Activated T-cell treated with anti-CD3 and anti-CD28 coated beads, Interleukin-2, amount 50 U/mL, for 24 hours (primary cell): ENCODE measurements around the gene SLC27A1.
A peak's percentile ranks its signal among the peaks of the same experiment; 100 is the strongest.

Experiments
- DNase-seq: peaks from one replicate; pipeline ENCODE4 v3.0.0-alpha.2; 2020
- H3K27ac Mint-ChIP-seq: 2 replicates; pipeline ENCODE4 v1.8.0; 2020; ENCODE audit warnings: mild to moderate bottlenecking, mixed read lengths
- H3K27me3 Mint-ChIP-seq: 2 replicates; pipeline ENCODE4 v1.8.0; 2020; ENCODE audit warnings: mixed read lengths
- H3K36me3 Mint-ChIP-seq: 2 replicates; pipeline ENCODE4 v1.8.0; 2020; ENCODE audit warnings: low read depth, mixed read lengths
- H3K4me1 Mint-ChIP-seq: 2 replicates; pipeline ENCODE4 v1.8.0; 2020; ENCODE audit warnings: low read depth, mixed read lengths
- H3K4me3 Mint-ChIP-seq: 2 replicates; pipeline ENCODE4 v1.8.0; 2020; ENCODE audit warnings: mild to moderate bottlenecking, moderate library complexity, mixed read lengths
- H3K9me3 Mint-ChIP-seq: 2 replicates; pipeline ENCODE4 v1.8.0; 2020; ENCODE audit warnings: mixed read lengths

SLC27A1 gene

DNA sequence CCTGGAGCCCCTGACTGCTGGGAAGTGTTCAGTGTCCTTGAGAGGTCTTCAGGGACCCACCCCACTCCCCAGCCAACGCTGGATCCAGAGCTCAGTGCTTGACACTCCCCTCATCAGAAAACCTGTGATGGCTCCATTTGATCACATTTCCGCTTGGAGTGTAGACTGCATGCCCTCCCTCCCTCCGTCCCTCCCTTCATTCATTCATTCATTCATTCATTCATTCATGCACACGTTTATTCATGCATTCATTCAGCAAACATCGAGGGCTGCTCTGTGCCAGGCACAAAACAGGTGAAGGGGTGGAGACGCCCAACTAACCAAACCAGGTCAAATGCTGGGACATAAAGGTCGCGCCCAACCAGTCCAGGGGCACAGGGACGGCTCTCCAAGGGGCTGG lies 54.8 kb downstream of the SLC27A1 start:
- DNase-seq, result no peak
- peaks cover 15% of the 10 kb centered on the region for H3K36me3 Mint-ChIP-seq
- H3K9me3 Mint-ChIP-seq, result peaks cover 3% of the 10 kb centered on the region
- H3K27me3 Mint-ChIP-seq, result no peaks in the 10 kb centered on the region
- peaks cover 29% of the 10 kb centered on the region for H3K4me1 Mint-ChIP-seq
- no peak overlapping the region for H3K4me3 Mint-ChIP-seq
- H3K27ac Mint-ChIP-seq, result no peak overlapping the region

GRCh38 chr19:17526922-17527321 lies 56.6 kb downstream of the SLC27A1 start:
- no peak overlapping the region for H3K27ac Mint-ChIP-seq
- peaks cover 29% of the 10 kb centered on the region for H3K4me1 Mint-ChIP-seq
- H3K4me3 Mint-ChIP-seq, result no peak overlapping the region
- peaks cover 10% of the 10 kb centered on the region for H3K36me3 Mint-ChIP-seq
- no peak for DNase-seq
- H3K27me3 Mint-ChIP-seq, result no peaks in the 10 kb centered on the region
- peaks cover 3% of the 10 kb centered on the region for H3K9me3 Mint-ChIP-seq

DNA sequence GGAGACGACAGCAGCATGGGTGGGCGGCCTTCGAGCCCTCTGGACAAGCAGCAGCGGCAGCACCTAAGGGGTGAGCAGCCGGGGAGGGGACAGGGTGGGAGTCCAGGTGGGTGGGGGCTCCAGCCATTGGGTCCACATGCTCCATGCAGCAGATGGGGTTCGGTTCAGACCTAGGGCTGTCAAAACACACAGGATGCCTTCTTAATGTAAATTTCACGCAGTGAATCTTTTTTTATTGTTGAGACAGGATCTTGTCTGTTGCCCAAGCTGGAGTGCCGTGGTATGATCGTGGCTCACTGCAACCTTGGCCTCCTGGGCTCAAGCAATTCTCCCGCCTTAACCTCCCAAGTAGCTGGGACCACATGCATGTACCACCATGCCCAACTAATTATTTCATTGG lies 57.0 kb downstream of the SLC27A1 start:
- peaks cover 28% of the 10 kb centered on the region for H3K4me1 Mint-ChIP-seq

GRCh38 chr19:17528610-17529009 lies 58.3 kb downstream of the SLC27A1 start:
- no peaks in the 10 kb centered on the region for H3K36me3 Mint-ChIP-seq
- H3K4me3 Mint-ChIP-seq, result no peak overlapping the region
- peaks cover 15% of the 10 kb centered on the region for H3K4me1 Mint-ChIP-seq
- peaks cover 3% of the 10 kb centered on the region for H3K9me3 Mint-ChIP-seq
- H3K27ac Mint-ChIP-seq, result no peak overlapping the region
- no peaks in the 10 kb centered on the region for H3K27me3 Mint-ChIP-seq
- DNase-seq, result no peak

More for the DNA sequence above, 57.0 kb downstream of the SLC27A1 start:
- Mint-ChIP-seq H3K27ac (no peak overlapping the region), H3K9me3 (peaks cover 3% of the 10 kb centered on the region), H3K36me3 (peaks cover 7% of the 10 kb centered on the region), H3K4me3 (no peak overlapping the region), H3K27me3 (no peaks in the 10 kb centered on the region)
- DNase-seq, result no peak

- H3K27ac Mint-ChIP-seq, result no peak overlapping the region
- DNase-seq, result no peak
- no peaks in the 10 kb centered on the region for H3K36me3 Mint-ChIP-seq
- no peaks in the 10 kb centered on the region for H3K27me3 Mint-ChIP-seq
- no peak overlapping the region for H3K4me3 Mint-ChIP-seq
- H3K4me1 Mint-ChIP-seq, result peaks cover 8% of the 10 kb centered on the region
- peaks cover 3% of the 10 kb centered on the region for H3K9me3 Mint-ChIP-seq
Measured at GRCh38 chr19:17529239-17530158, 59.2 kb downstream of the SLC27A1 start.

- Mint-ChIP-seq H3K27me3 (no peaks in the 10 kb centered on the region), H3K27ac (no peak overlapping the region), H3K4me3 (no peak overlapping the region), H3K4me1 (peaks cover 5% of the 10 kb centered on the region), H3K9me3 (peaks cover 3% of the 10 kb centered on the region), H3K36me3 (no peaks in the 10 kb centered on the region)
- DNase-seq, result no peak
Measured at GRCh38 chr19:17530586-17530985, 60.3 kb downstream of the SLC27A1 start.

DNA sequence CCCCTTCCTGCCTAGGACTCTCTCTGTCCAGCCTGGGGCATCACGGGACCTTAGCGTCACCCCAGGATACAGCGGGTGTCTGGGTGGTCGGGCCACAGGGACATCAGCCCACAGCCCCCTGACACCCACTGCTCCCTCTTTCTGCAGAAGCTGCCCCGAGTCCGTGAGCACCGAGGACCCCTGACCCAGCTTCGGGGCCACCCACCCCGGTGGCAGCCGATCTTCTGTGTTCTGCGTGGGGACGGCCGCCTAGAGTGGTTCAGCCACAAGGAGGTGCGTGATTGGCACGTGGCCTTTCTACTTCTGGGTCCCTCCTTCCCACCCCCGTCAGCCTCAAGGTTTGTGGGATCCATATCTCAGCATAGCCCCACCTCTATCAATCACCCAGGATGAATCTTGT lies 61.8 kb downstream of the SLC27A1 start:
- Mint-ChIP-seq H3K36me3 (no peaks in the 10 kb centered on the region), H3K27ac (no peak overlapping the region)

DNA sequence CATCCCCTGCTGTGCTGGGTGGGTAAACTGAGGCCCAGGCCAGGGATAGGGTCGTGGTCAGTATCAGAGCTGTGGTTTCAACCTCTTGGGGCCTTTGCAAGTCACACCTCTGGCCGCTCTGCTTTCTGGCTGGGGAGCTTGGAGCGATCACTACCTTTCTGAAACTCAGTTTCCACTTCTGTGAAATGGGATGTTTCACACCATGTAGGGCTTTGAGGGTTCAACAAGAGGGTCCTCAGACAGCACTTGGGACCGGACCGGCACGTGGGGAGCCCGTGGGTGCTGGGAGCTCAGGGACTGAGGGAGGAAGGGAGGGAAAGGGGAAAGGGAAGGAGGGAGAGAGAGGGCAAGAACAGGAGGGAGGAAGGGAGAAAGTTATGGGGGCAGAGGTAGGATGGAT lies 62.2 kb downstream of the SLC27A1 start:
- Mint-ChIP-seq H3K4me1 (no peaks in the 10 kb centered on the region), H3K36me3 (no peaks in the 10 kb centered on the region), H3K27me3 (no peaks in the 10 kb centered on the region), H3K4me3 (no peak overlapping the region), H3K27ac (no peak overlapping the region), H3K9me3 (peaks cover 3% of the 10 kb centered on the region)
- DNase-seq, result no peak

More for the DNA sequence above, 61.8 kb downstream of the SLC27A1 start:
- H3K9me3 Mint-ChIP-seq, result peaks cover 3% of the 10 kb centered on the region
- H3K4me3 Mint-ChIP-seq, result no peak overlapping the region
- no peaks in the 10 kb centered on the region for H3K4me1 Mint-ChIP-seq
- H3K27me3 Mint-ChIP-seq, result no peaks in the 10 kb centered on the region
- DNase-seq, result no peak

GRCh38 chr19:17534767-17535166 lies 64.4 kb downstream of the SLC27A1 start:
- Mint-ChIP-seq H3K4me3 (no peak overlapping the region), H3K4me1 (peaks cover 10% of the 10 kb centered on the region), H3K9me3 (no peaks in the 10 kb centered on the region), H3K27ac (no peak overlapping the region), H3K36me3 (no peaks in the 10 kb centered on the region), H3K27me3 (peaks cover 9% of the 10 kb centered on the region)
- DNase-seq, result no peak

DNA sequence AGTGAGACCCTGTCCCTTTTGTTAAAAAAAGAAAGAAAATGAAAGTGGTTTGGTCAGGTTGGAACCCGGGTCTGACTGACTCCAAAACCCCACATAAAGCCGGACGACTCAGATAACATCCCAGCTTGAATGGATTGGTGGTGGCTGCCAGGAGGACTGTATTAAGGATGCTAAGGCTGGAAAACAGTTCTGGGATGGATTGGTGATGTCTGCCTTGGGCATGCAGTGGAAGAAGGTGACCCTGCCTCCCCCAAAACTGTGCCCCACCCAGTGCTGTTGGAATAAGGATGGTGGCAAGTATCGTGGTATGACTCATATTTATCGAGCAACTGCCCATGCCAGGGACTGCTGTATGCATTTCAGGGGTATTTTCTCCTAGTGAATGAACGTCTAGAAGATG lies 66.6 kb downstream of the SLC27A1 start:
- Mint-ChIP-seq H3K4me3 (no peak overlapping the region), H3K27me3 (peaks cover 9% of the 10 kb centered on the region), H3K4me1 (peaks cover 12% of the 10 kb centered on the region), H3K27ac (no peak overlapping the region), H3K36me3 (no peaks in the 10 kb centered on the region), H3K9me3 (no peaks in the 10 kb centered on the region)
- no peak for DNase-seq

DNA sequence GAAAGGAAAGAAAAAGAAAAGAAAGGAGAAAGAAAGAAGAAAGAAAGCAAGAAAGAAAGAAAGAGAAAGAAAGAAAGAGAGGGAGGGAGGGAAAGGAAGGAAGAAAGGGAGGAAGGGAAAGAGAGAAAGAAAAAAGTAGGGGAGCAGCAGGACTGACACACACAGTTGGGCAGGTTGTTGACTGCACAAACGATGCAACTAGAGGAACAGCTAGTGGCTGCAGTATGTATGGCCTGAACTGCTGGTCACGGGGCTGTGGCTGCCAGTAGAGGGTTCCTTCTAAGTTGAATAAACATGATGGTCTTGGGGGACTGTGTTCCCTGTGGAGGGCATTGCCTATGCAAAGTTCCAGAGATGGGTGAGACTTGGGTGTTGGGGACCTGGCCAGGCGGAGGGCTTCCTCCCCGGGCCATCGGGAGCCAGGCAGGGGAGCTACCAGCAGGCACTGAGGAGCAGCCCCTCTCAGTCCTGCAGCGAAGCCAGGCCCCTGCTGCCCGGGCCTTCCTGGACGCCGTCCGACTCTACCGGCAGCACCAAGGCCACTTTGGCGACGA lies 68.4 kb downstream of the SLC27A1 start:
- Mint-ChIP-seq H3K27me3 (peaks cover 9% of the 10 kb centered on the region), H3K4me3 (peak overlapping the region; percentile 41), H3K4me1 (peaks cover 12% of the 10 kb centered on the region), H3K27ac (no peak overlapping the region), H3K36me3 (no peaks in the 10 kb centered on the region), H3K9me3 (no peaks in the 10 kb centered on the region)
- DNase-seq, result no peak

DNA sequence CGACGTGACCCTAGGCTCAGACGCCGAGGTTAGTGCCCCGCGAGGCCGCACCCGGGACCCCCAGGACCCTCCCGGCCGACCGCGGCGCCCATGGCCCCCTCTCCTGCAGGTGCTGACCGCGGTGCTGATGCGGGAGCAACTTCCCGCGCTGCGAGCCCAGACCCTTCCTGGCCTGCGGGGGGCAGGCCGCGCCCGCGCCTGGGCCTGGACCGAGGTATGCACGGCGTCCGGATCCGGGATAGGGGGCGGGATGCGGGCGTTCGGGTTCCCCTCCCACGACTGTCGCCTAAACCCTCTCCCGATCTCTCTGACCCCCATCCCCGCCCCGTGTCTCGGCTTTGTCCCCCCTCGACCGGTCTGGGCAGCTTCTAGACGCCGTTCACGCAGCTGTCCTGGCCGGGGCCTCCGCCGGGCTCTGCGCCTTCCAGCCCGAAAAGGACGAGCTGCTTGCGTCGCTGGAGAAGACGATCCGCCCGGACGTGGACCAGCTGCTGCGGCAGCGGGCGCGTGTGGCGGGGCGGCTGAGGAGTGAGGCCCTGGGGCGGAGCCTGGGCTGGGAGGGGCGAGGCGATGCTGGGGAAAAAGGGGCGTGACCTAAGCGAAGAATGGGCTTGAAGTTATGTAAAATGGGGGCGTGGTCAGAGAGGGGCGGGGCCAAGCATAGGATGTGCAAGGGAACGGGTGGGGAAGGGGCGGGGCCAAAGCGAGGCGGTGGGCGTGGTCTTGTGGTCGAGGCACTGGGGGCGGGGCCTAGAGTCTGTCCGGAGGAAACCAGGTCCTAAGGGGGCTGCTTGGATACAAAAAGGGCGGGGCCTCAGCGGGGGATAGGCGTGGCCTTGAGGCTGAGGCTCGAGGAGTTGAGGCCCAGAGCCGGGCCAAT lies 69.2 kb downstream of the SLC27A1 start:
- Mint-ChIP-seq H3K9me3 (no peaks in the 10 kb centered on the region), H3K4me1 (peaks cover 12% of the 10 kb centered on the region), H3K36me3 (no peaks in the 10 kb centered on the region), H3K27me3 (peaks cover 9% of the 10 kb centered on the region), H3K27ac (peak overlapping the region; percentile 75), H3K4me3 (peak overlapping the region; percentile 77)
- peak; percentile 96 for DNase-seq

- no peaks in the 10 kb centered on the region for H3K36me3 Mint-ChIP-seq
- peaks cover 12% of the 10 kb centered on the region for H3K4me1 Mint-ChIP-seq
- H3K27me3 Mint-ChIP-seq, result peaks cover 9% of the 10 kb centered on the region
- H3K4me3 Mint-ChIP-seq, result no peak overlapping the region
- H3K9me3 Mint-ChIP-seq, result no peaks in the 10 kb centered on the region
- no peak for DNase-seq
- H3K27ac Mint-ChIP-seq, result no peak overlapping the region
Measured at GRCh38 chr19:17540174-17540573, 69.8 kb downstream of the SLC27A1 start.

- no peak overlapping the region for H3K4me3 Mint-ChIP-seq
- no peaks in the 10 kb centered on the region for H3K36me3 Mint-ChIP-seq
- no peak overlapping the region for H3K27ac Mint-ChIP-seq
- peaks cover 9% of the 10 kb centered on the region for H3K27me3 Mint-ChIP-seq
- H3K9me3 Mint-ChIP-seq, result no peaks in the 10 kb centered on the region
- peaks cover 12% of the 10 kb centered on the region for H3K4me1 Mint-ChIP-seq
- DNase-seq, result no peak
Measured at GRCh38 chr19:17541184-17541759, 70.9 kb downstream of the SLC27A1 start.
